Glutamatergic neuron (in vitro differentiated cells): ENCODE results near the gene TSPAN4. TPM values are rescaled to one million over a fixed set of nuclear protein-coding genes. Genes with fewer than 3 reads are reported as not detected.
A peak's percentile ranks its signal among the peaks of the same experiment; 100 is the strongest.

Source experiments
- DNase-seq: peaks from one replicate; pipeline ENCODE4 v3.0.0; 2022
- H3K27ac Mint-ChIP-seq: one replicate; pipeline ENCODE4 v1.8.0; 2020; ENCODE audit warnings: mild to moderate bottlenecking, mixed read lengths, inconsistent platforms; ENCODE audit not compliant: unreplicated experiment
- H3K27me3 Mint-ChIP-seq: one replicate; pipeline ENCODE4 v1.8.0; 2020; ENCODE audit warnings: mild to moderate bottlenecking, moderate library complexity, mixed read lengths, inconsistent platforms; ENCODE audit not compliant: unreplicated experiment
- H3K36me3 Mint-ChIP-seq: one replicate; pipeline ENCODE4 v1.8.0; 2020; ENCODE audit warnings: mild to moderate bottlenecking, mixed read lengths, inconsistent platforms; ENCODE audit not compliant: unreplicated experiment
- H3K4me1 Mint-ChIP-seq: one replicate; pipeline ENCODE4 v1.8.0; 2020; ENCODE audit warnings: mild to moderate bottlenecking, low read depth, mixed read lengths, inconsistent platforms; ENCODE audit not compliant: unreplicated experiment
- H3K4me3 Mint-ChIP-seq: one replicate; pipeline ENCODE4 v1.8.0; 2020; ENCODE audit warnings: mild to moderate bottlenecking, mixed read lengths, inconsistent platforms; ENCODE audit not compliant: unreplicated experiment
- H3K9me3 Mint-ChIP-seq: one replicate; pipeline ENCODE4 v1.8.0; 2020; ENCODE audit warnings: mild to moderate bottlenecking, moderate library complexity, mixed read lengths, inconsistent platforms; ENCODE audit not compliant: unreplicated experiment
- CTCF ChIP-seq: fragments of 200-600 bp; sonication (generic); IDR thresholded peaks from one replicate; pipeline ENCODE4 v1.5.0; 2021; ENCODE audit not compliant: partially characterized antibody, unreplicated experiment
- total RNA-seq: library from RNA; stranded (reverse); fragmentation: NEBNext Ultra II Directional; extraction: Animal tissue kit (Norgen Biotek cat#: 25700); gene quantifications from one replicate; pipeline ENCODE4 v1.2.1, GENCODE V29; 2021; ENCODE audit not compliant: unreplicated experiment

Gene TSPAN4
- total RNA-seq, 1 donor from 2014 or later: 82.5 TPM

- TF ChIP-seq CTCF: no peak
- Mint-ChIP-seq H3K36me3 (no peaks in the 10 kb centered on the region), H3K27me3 (peaks cover 8% of the 10 kb centered on the region), H3K4me3 (no peak overlapping the region), H3K4me1 (peaks cover 6% of the 10 kb centered on the region), H3K27ac (no peak overlapping the region), H3K9me3 (peaks cover 4% of the 10 kb centered on the region)
- no peak for DNase-seq
Observed at GRCh38 chr11:875203-875602, 32.6 kb downstream of the TSPAN4 start.

GRCh38 chr11:875769-876301 lies 33.2 kb downstream of the TSPAN4 start:
- no peak for TF ChIP-seq CTCF
- H3K4me1 Mint-ChIP-seq: peaks cover 6% of the 10 kb centered on the region
- H3K27me3 Mint-ChIP-seq: peaks cover 7% of the 10 kb centered on the region
- DNase-seq: no peak
- H3K36me3 Mint-ChIP-seq: no peaks in the 10 kb centered on the region
- peak overlapping the region; percentile 61 for H3K4me3 Mint-ChIP-seq
- H3K27ac Mint-ChIP-seq: peak overlapping the region; percentile 62
- H3K9me3 Mint-ChIP-seq: peaks cover 4% of the 10 kb centered on the region

GRCh38 chr11:876545-876944 lies 33.9 kb downstream of the TSPAN4 start:
- TF ChIP-seq CTCF: no peak
- DNase-seq: peak; percentile 40
- Mint-ChIP-seq H3K9me3 (peaks cover 4% of the 10 kb centered on the region), H3K36me3 (no peaks in the 10 kb centered on the region), H3K4me1 (peaks cover 6% of the 10 kb centered on the region), H3K4me3 (no peak overlapping the region), H3K27ac (no peak overlapping the region), H3K27me3 (peaks cover 7% of the 10 kb centered on the region)

GRCh38 chr11:877565-877964 lies 34.9 kb downstream of the TSPAN4 start:
- H3K9me3 Mint-ChIP-seq: peaks cover 7% of the 10 kb centered on the region
- peaks cover 6% of the 10 kb centered on the region for H3K36me3 Mint-ChIP-seq
- DNase-seq: no peak
- no peak for TF ChIP-seq CTCF
- no peak overlapping the region for H3K27ac Mint-ChIP-seq
- H3K4me3 Mint-ChIP-seq: no peak overlapping the region
- H3K27me3 Mint-ChIP-seq: peaks cover 8% of the 10 kb centered on the region
- peaks cover 10% of the 10 kb centered on the region for H3K4me1 Mint-ChIP-seq

- Mint-ChIP-seq H3K4me1 (peaks cover 11% of the 10 kb centered on the region), H3K36me3 (peaks cover 7% of the 10 kb centered on the region), H3K27ac (no peak overlapping the region), H3K9me3 (peaks cover 9% of the 10 kb centered on the region), H3K27me3 (peaks cover 12% of the 10 kb centered on the region), H3K4me3 (no peak overlapping the region)
- no peak for DNase-seq
- no peak for TF ChIP-seq CTCF
Observed at GRCh38 chr11:880447-880846, 37.8 kb downstream of the TSPAN4 start.
